ENCODE measurements around the gene GLIS1. TPM values are rescaled to one million over a fixed set of nuclear protein-coding genes. Genes with fewer than 3 reads are reported as not detected.

Gene GLIS1
- total RNA-seq, 1 experiment from 2014 or later, result 0.13 TPM

DNA sequence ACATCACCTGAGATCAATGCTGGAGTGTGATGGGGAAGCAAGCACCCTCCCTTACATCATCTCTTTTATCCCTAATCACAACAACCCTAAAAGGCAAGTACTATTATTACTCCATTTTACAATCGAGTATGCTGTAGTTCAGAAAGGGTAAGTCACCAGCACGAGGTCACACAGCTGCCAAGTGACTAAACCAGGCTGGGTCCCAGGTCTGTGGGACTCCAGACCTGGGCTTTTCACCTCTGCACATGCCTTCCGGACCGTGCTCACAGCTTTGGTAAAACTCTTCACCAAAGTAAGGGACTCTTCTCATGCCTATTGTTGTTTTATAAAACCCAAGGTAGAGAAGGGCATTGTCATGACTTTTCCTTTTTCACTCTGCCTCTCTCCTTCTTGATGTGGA is 148.9 kb downstream of the GLIS1 start:
- no TSS peak for BruUV-seq (replicated peaks)
- Histone ChIP-seq H3K9me3 (ENCODE audit: low read depth, low read length, poor library complexity, severe bottlenecking) (no peaks in the 10 kb centered on the region), H3K27me3 (replicated peaks; ENCODE audit: insufficient read depth, low read depth, low read length, poor library complexity) (no peaks in the 10 kb centered on the region), H3K27ac (ENCODE audit: low read depth, low read length, poor library complexity, severe bottlenecking) (no peak overlapping the region), H3K4me1 (ENCODE audit: insufficient read depth, low read length, poor library complexity, severe bottlenecking) (peaks cover 12% of the 10 kb centered on the region), H3K4me3 (ENCODE audit: low read depth, low read length, poor library complexity, severe bottlenecking) (no peak overlapping the region), H3K36me3 (ENCODE audit: insufficient read depth, low read length, poor library complexity, severe bottlenecking) (no peaks in the 10 kb centered on the region)
- TF ChIP-seq, protein P1, sequence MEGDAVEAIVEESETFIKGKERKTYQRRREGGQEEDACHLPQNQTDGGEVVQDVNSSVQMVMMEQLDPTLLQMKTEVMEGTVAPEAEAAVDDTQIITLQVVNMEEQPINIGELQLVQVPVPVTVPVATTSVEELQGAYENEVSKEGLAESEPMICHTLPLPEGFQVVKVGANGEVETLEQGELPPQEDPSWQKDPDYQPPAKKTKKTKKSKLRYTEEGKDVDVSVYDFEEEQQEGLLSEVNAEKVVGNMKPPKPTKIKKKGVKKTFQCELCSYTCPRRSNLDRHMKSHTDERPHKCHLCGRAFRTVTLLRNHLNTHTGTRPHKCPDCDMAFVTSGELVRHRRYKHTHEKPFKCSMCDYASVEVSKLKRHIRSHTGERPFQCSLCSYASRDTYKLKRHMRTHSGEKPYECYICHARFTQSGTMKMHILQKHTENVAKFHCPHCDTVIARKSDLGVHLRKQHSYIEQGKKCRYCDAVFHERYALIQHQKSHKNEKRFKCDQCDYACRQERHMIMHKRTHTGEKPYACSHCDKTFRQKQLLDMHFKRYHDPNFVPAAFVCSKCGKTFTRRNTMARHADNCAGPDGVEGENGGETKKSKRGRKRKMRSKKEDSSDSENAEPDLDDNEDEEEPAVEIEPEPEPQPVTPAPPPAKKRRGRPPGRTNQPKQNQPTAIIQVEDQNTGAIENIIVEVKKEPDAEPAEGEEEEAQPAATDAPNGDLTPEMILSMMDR (conservative IDR thresholded peaks at IDR 0.05; ENCODE audit: low read depth, low read length), result no peak
- no peak for TF ChIP-seq EZH2 (IDR thresholded peaks at IDR 0.05; ENCODE audit: borderline replicate concordance, low read depth, low read length, poor library complexity, severe bottlenecking)
- ChIA-PET CTCF (no interaction called here), POLR2A (ENCODE audit: low non-redundant PET) (no interaction called here)
- no peak for DNase-seq (ENCODE audit: low spot score)
- intact Hi-C loops (cut with micrococcal nuclease; ENCODE audit: unreplicated experiment), result no loop called here

DNA sequence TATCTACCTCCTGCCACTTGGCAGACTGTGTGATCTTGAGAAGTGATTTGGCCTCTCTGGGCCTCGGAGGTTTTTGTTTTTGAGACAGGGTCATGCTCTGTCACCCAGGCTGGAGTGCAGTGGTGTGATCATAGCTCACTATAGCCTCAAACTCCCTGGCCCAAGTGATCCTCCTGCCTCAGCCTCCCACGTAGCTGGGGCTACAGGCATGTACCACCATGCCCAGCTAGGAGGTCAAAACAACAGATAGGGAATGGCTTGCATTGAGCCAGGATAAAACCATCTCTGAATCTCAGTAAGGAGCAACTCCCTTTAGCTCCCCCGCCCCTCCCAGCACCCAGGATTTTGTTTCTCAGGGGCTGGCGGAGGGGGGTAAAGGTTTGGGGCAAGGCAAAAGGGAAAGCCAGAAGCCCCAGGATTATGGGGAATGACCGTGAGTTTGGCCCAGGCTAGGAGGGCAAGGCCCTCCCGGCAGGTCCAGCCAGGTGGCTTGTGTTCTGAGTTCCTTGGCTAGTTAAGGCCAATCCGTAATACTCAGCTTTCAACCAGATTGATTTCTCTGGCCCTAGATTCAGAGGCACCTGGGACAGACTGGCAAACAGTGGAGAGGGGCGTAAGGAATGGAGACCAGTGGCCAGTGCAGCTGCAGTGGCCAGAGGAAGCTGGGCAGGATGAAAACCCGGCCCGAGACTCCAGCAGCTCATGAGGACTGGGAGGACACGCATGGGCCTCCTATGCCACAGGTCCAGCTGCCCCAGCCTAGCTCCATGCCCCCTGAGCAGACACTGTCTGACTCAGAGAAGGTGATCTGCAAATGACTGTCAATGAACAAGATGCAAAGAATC is 149.7 kb downstream of the GLIS1 start:
- Histone ChIP-seq H3K36me3 (ENCODE audit: insufficient read depth, low read length, poor library complexity, severe bottlenecking) (no peaks in the 10 kb centered on the region), H3K4me3 (ENCODE audit: low read depth, low read length, poor library complexity, severe bottlenecking) (no peak overlapping the region), H3K9me3 (ENCODE audit: low read depth, low read length, poor library complexity, severe bottlenecking) (no peaks in the 10 kb centered on the region), H3K27ac (ENCODE audit: low read depth, low read length, poor library complexity, severe bottlenecking) (no peak overlapping the region), H3K4me1 (ENCODE audit: insufficient read depth, low read length, poor library complexity, severe bottlenecking) (peaks cover 12% of the 10 kb centered on the region), H3K27me3 (replicated peaks; ENCODE audit: insufficient read depth, low read depth, low read length, poor library complexity) (no peaks in the 10 kb centered on the region)
- ChIA-PET POLR2A (ENCODE audit: low non-redundant PET) (no interaction called here), CTCF (no interaction called here)
- TF ChIP-seq, protein P1 (conservative IDR thresholded peaks at IDR 0.05; ENCODE audit: low read depth, low read length), result no peak
- TF ChIP-seq EZH2 (IDR thresholded peaks at IDR 0.05; ENCODE audit: borderline replicate concordance, low read depth, low read length, poor library complexity, severe bottlenecking), result no peak
- no TSS peak for BruUV-seq (replicated peaks)
- intact Hi-C loops (cut with micrococcal nuclease; ENCODE audit: unreplicated experiment), result no loop called here
- DNase-seq (ENCODE audit: low spot score), result no peak

DNA sequence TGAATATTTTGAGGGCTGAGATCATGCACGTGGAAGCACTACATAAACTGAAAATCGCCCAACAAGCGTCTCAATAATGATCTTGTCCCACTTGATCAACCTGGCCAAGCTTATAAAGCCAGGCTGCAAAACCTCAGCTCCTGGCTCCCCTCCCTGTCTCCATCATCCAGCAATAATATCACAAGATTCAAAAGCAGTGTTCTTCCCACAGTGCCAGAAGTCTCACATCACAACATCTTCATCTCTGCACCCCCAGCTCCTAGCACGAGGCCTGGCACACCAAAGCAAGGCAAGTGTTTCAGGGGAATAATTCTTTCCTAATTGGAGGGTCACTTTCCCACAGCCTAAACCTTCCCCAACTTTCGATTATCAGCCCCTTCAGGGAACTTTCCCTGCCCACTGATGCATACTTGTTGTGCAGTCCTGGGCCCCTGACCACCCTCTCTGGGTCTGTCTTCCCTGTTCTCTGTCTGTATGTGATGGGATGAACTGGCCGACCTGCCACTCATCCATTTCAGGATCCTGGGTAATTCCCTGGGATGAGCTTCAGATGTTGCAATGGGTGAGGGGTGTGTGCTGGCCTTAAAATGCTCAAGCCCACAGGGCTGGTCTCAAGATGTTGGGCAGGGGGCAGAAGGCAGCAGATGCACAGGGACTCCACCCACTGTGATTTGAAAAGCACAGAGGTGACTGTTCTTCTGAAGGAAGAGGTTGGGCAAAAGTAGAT is 150.7 kb downstream of the GLIS1 start:
- no peak for DNase-seq (ENCODE audit: low spot score)
- BruUV-seq (replicated peaks), result no TSS peak
- Histone ChIP-seq H3K9me3 (ENCODE audit: low read depth, low read length, poor library complexity, severe bottlenecking) (no peaks in the 10 kb centered on the region), H3K4me1 (ENCODE audit: insufficient read depth, low read length, poor library complexity, severe bottlenecking) (peaks cover 12% of the 10 kb centered on the region), H3K36me3 (ENCODE audit: insufficient read depth, low read length, poor library complexity, severe bottlenecking) (no peaks in the 10 kb centered on the region), H3K27me3 (replicated peaks; ENCODE audit: insufficient read depth, low read depth, low read length, poor library complexity) (no peaks in the 10 kb centered on the region), H3K27ac (ENCODE audit: low read depth, low read length, poor library complexity, severe bottlenecking) (no peak overlapping the region), H3K4me3 (ENCODE audit: low read depth, low read length, poor library complexity, severe bottlenecking) (no peak overlapping the region)
- intact Hi-C loops (cut with micrococcal nuclease; ENCODE audit: unreplicated experiment), result no loop called here
- CTCF ChIA-PET, result no interaction called here
- TF ChIP-seq, protein P1 (conservative IDR thresholded peaks at IDR 0.05; ENCODE audit: low read depth, low read length), result no peak
- no peak for TF ChIP-seq EZH2 (IDR thresholded peaks at IDR 0.05; ENCODE audit: borderline replicate concordance, low read depth, low read length, poor library complexity, severe bottlenecking)
- POLR2A ChIA-PET (ENCODE audit: low non-redundant PET), result no interaction called here

Data from A673 (cell line).